Kidney tubule cell (primary cell): ENCODE data around the gene RAB33B.
A peak's percentile ranks its signal among the peaks of the same experiment; 100 is the strongest.
"Not testable (repeated sequence)": the region's sequence is repeated elsewhere in the genome, so short reads cannot be mapped to it uniquely, and the experiment has no call there.

Experiments
- DNase-seq: peaks from one replicate; pipeline ENCODE4 v3.0.0-alpha.2; 2018; ENCODE audit warnings: low spot score

Gene RAB33B

GRCh38 chr4:139454111-139455045 is at the start of gene RAB33B:
TSS of gene RAB33B (plus strand) at chr4:139454121. CDS start at chr4:139454196, 75 bp downstream.
- peak; percentile 26 for DNase-seq

GRCh38 chr4:139410312-139410711 is 43.6 kb upstream of the RAB33B start:
- DNase-seq, result no peak

DNA sequence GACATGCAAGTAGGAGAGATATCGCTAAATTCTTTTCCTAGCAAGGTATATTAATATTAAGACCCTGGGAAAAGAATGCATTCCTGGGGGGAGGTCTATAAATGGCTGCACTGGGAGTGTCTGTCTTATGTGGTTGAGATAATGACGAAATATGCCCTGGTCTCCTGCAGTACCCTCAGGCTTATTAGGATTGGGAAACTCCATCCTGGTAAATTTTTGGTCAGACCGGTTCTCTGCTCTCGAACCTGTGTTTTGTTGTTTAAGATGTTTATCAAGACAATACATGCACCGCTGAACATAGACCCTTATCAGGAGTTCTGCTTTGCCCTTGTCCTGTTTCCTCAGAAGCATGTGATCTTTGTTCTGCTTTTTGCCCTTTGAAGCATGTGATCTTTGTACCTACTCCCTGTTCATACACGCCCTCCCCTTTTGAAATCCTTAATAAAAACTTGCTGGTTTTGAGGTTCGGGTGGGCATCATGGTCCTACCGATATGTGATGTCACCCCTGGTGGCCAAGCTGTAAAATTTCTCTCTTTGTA is 39.2 kb upstream of the RAB33B start:
- DNase-seq, result not testable (repeated sequence)

- DNase-seq, result peak; percentile 51
These were observed 37.7 kb upstream of the RAB33B start for GRCh38 chr4:139416073-139416673.

DNA sequence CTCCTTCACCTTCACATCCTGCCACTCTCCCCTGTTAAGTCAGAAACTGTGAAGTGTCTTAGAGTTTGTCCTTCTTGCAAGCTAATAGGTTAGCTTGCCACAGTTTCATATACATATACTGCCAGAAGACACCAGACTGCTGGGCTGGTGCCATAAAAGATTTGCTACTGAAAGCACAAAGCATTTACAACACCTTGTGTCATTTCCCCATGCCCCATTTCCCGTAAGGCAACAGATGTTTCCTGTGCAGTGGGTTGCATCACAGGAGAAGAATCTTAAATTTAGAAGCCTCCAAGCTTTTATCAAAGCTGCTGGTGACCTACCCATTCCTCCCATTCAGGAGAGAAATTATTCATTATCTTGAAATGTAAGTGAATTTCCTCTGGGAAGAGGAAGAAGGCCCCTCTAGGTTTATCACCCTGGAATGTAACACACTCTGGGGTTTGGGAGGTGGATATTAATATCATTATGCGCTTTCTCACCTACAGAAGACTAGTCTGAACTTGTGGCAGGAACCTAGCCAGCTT is 34.5 kb upstream of the RAB33B start:
- DNase-seq, result peak; percentile 39

GRCh38 chr4:139420652-139421051 is 33.3 kb upstream of the RAB33B start:
- DNase-seq, result no peak

- no peak for DNase-seq
These were observed 17.8 kb upstream of the RAB33B start for GRCh38 chr4:139436122-139436521.

GRCh38 chr4:139438141-139438540 is 15.8 kb upstream of the RAB33B start:
- peak; percentile 16 for DNase-seq

GRCh38 chr4:139441029-139441428 is 12.9 kb upstream of the RAB33B start:
- no peak for DNase-seq

DNA sequence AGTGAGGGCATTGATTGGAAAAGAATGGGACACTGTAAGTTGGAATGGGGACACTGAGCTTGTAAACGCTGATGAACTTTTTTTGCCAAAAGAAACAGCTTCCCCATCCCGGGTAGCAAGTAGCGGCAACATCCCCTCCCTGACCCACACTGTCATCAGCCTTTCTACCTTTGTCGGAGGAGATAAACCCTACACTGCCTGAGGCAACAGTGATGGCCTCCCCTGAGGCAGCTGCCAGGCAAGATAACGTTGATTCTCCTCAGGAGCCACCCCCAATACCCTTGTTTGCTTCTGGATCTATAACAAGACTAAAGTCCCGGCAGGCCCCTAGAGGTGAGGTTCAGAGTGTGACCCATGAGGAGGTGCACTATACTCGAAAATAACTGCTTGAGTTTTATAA is 10.3 kb upstream of the RAB33B start:
- DNase-seq, result no peak

DNA sequence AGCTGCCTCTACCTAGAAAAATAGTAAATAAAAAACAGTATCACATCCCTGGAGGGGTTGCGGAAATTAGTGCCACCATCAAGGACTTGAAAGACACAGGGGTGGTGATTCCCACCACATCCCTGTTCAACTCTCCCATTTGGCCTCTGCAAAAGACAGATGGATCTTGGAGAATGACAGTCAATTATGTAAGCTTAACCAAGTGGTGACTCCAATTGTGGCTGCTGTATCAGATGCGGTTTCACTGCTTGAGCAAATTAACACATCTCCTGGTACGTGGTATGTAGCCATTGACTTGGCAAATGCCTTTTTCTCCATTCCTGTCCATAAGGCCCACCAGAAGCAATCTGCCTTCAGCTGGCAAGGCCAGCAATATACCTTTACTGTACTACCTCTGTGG is 9.0 kb upstream of the RAB33B start:
- not testable (repeated sequence) for DNase-seq

DNA sequence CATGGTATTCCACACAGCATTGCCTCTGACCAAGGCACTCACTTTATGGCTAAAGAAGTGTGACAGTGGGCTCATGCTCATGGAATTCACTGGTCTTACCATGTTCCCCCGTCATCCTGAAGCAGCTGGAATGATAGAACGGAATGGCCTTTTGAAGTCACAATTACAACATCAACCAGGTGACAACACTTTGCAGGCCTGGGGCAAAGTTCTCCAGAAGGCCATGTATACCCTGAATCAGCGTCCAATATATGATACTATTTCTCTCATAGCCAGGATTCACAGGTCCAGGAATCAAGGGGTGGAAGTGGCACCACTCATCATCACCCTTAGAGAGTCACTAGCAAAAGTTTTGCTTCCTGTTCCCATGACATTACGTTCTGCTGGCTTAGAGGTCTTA is 6.8 kb upstream of the RAB33B start:
- not testable (repeated sequence) for DNase-seq

DNA sequence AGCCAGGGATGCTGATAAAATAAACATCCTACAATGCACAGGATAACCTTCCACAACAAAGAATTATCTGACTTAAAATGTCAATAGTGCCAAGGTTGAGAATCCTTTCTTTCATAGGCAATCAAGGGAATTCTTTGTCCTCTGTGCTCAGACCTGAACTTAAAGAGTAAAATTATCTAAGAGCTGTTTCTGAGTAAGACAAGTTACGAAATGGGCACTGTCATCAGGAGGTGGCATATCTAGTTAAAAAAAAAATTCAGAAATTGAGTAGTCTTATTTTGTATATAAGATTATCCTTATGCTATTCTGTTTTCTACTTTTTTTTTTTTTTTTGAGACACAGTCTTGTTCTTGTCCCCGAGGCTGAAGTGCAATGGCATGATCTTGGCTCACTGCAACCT is 3.3 kb upstream of the RAB33B start:
- DNase-seq, result no peak

DNA sequence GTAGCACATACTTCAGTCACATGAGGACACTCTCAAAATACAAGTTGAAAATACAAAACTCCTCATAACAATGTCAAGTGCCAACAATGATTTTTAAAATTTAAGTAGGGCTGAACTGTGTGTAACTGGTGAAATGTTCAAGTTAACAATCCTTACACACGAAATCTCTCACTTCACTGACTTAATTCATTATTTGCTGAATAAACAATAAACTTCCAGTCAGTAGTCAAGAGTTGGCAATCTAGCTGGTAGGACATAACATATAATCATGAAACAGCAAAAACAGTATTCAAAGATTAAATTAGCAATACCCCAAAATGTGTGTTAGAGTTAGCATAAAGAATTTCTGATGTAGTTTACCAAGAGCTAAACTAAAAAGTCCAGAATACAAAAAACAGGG is 1.9 kb upstream of the RAB33B start:
- no peak for DNase-seq

GRCh38 chr4:139453041-139453370 is 915 bp upstream of the RAB33B start:
- peak; percentile 90 for DNase-seq

GRCh38 chr4:139453371-139454110 is 380 bp upstream of the RAB33B start:
- peak; percentile 97 for DNase-seq

GRCh38 chr4:139455126-139455538 is 1.2 kb downstream of the RAB33B start:
- DNase-seq, result no peak

GRCh38 chr4:139457318-139457717 is 3.4 kb downstream of the RAB33B start:
- DNase-seq, result peak; percentile 43

GRCh38 chr4:139458543-139458942 is 4.6 kb downstream of the RAB33B start:
- no peak for DNase-seq

GRCh38 chr4:139458999-139459398 is 5.1 kb downstream of the RAB33B start:
- DNase-seq, result peak; percentile 39

GRCh38 chr4:139460565-139460964 is 6.6 kb downstream of the RAB33B start:
- DNase-seq, result no peak

DNA sequence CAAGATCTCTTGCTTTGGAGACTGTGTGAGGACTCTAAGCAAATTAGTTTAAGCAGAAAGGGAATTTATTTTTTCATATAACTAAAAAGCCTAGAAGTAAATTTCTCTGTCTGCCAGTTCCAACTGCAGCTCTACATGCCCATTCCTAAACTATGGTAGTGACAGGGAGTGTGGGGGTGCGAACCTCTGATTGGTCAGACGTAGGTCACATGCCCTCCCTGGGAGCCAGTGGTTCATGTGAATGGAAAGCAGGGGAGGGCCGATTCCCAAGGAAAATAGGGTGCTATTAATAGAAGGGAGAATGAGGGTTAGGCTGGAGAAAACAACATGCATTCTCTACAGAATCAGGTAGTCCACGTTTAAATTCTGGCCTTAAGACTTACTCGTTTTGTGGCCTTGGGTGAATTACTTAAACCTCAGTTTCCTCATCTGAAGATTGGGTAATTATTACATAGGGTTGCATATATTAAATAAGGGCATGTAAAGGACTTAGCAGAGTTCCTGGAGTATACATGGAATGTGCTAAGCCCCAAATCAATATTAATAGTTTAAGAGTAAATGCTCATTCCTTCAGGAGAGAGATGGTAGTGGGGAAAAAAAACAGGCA is 7.2 kb downstream of the RAB33B start:
- no peak for DNase-seq
